PC-9 (cell line): ENCODE results near the gene FUT7. TPM values are rescaled to one million over a fixed set of nuclear protein-coding genes. Genes with fewer than 3 reads are reported as not detected.

Experiments
- BruUV-seq: library from RNA; stranded (reverse); fragments of 400-500 nt; replicated peaks from 2 replicates; lab custom pipeline; 2021; lab: Mats Ljungman, UMichigan
- CTCF ChIA-PET: fragments of 300-600 bp; sonication (Branson Sonifier 250); formaldehyde crosslinking; loops from one replicate; lab custom pipeline; 2022; ENCODE audit warnings: antibody characterized with exemption; lab: Charles Lee
- POLR2A ChIA-PET: fragments of 300-600 bp; sonication (Branson Sonifier 250); formaldehyde crosslinking; loops from one replicate; lab custom pipeline; 2022; ENCODE audit warnings: antibody characterized with exemption; ENCODE audit not compliant: unreplicated experiment; lab: Charles Lee
- DNase-seq, 2 experiments: peaks; one replicate each; pipeline versions ENCODE4 v3.0.0 to v3.0.0-alpha.2; 2015 to 2022; ENCODE audit warnings: mixed read lengths in 1 of 2
- H2AFZ ChIP-seq: fragments of 200-600 bp; sonication (generic); 2 replicates; pipeline ENCODE4 v1.8.1; 2017; ENCODE audit warnings: antibody characterized with exemption
- H3F3A ChIP-seq: fragments of 200-600 bp; sonication (generic); 2 replicates; pipeline ENCODE4 v1.8.1; 2017; ENCODE audit warnings: antibody characterized with exemption, mild to moderate bottlenecking, low read depth; ENCODE audit not compliant: insufficient read depth
- H3K27ac ChIP-seq: fragments of 200-600 bp; sonication (generic); 2 replicates; pipeline ENCODE4 v1.6.1; 2016; ENCODE audit warnings: mixed run types
- H3K27me3 ChIP-seq: fragments of 200-600 bp; sonication (generic); 2 replicates; pipeline ENCODE4 v1.6.1; 2016; ENCODE audit warnings: low read depth, mixed run types; ENCODE audit not compliant: insufficient read depth
- H3K36me3 ChIP-seq: fragments of 200-600 bp; sonication (generic); 2 replicates; pipeline ENCODE4 v1.6.1; 2016; ENCODE audit warnings: low read depth, mixed run types
- H3K4me1 ChIP-seq: fragments of 200-600 bp; sonication (generic); replicated peaks from 2 replicates; pipeline ENCODE4 v1.6.1; 2016; ENCODE audit warnings: mixed run types; ENCODE audit not compliant: insufficient read depth
- H3K4me2 ChIP-seq: fragments of 200-600 bp; sonication (generic); 2 replicates; pipeline ENCODE4 v1.6.1; 2017; ENCODE audit warnings: mixed run types
- H3K4me3 ChIP-seq: fragments of 200-600 bp; sonication (generic); 2 replicates; pipeline ENCODE4 v1.6.1; 2016; ENCODE audit warnings: mixed run types
- H3K79me2 ChIP-seq: fragments of 200-600 bp; sonication (generic); 2 replicates; pipeline ENCODE4 v1.6.1; 2017; ENCODE audit warnings: low read depth, mixed run types
- H3K9me2 ChIP-seq: fragments of 200-600 bp; sonication (generic); 2 replicates; pipeline ENCODE4 v1.8.1; 2017; ENCODE audit warnings: mild to moderate bottlenecking; ENCODE audit not compliant: insufficient read depth
- H3K9me3 ChIP-seq: fragments of 200-600 bp; sonication (generic); 2 replicates; pipeline ENCODE4 v1.8.1; 2016; ENCODE audit warnings: low read depth; ENCODE audit not compliant: insufficient read depth
- H4K20me1 ChIP-seq: fragments of 200-600 bp; sonication (generic); 2 replicates; pipeline ENCODE4 v1.8.1; 2017; ENCODE audit not compliant: insufficient read depth
- EZH2 ChIP-seq: fragments of 200-600 bp; sonication (generic); IDR thresholded peaks from 2 replicates; pipeline ENCODE4 v1.8.0; 2017; ENCODE audit warnings: antibody characterized with exemption, low read depth
- intact Hi-C: fragments of 100-400 bp; cut with micrococcal nuclease; formaldehyde crosslinking; loops from one replicate; pipeline ENCODE4 v1.10.0; 2022; ENCODE audit not compliant: unreplicated experiment
- total RNA-seq: library from RNA; stranded (reverse); gene quantifications from 2 replicates; pipeline ENCODE4 v1.2.3, GENCODE V29; 2021
- TF ChIP-seq, protein P1 (sequence below): fragments of 200-600 bp; sonication (generic); conservative IDR thresholded peaks from 2 replicates; pipeline ENCODE4 v1.6.1; 2017; ENCODE audit warnings: mixed run types, antibody characterized with exemption, mild to moderate bottlenecking, moderate library complexity

Gene FUT7
- total RNA-seq, 1 experiment from 2014 or later: not detected

DNA sequence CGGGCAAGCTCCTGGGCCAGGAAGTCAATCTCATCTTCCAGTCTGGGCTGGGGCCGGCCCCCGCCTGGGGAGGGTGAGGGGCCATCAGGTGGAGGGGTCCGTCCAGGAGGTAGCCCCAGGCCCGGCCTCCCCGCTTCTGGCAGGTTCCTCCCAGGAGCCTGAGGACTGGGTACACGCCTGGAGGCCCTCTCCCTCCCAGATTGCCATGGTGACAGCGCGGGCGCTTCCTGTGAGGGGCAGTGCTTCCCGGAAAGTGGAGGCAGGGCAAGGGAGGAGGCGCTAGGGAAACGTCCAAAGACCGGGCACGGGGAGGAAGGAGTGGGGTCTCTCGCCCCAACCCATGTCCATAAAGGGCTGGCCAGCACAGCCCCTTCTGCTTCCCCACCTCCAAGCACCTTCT is 9.2 kb upstream of the FUT7 start:
- Histone ChIP-seq H2AFZ (no peak overlapping the region), H3K4me2 (no peak overlapping the region), H3K4me3 (no peak overlapping the region), H3K9me3 (no peaks in the 10 kb centered on the region), H3K79me2 (peaks cover 21% of the 10 kb centered on the region), H3K4me1 (peaks cover 15% of the 10 kb centered on the region), H3K36me3 (no peaks in the 10 kb centered on the region), H3K27me3 (no peaks in the 10 kb centered on the region), H3F3A (peaks cover 12% of the 10 kb centered on the region; the same call in 1 of the 2 replicates), H3K9me2 (no peaks in the 10 kb centered on the region), H3K27ac (no peak overlapping the region), H4K20me1 (peaks cover 28% of the 10 kb centered on the region)
- no TSS peak for BruUV-seq
- CTCF ChIA-PET: no interaction called here
- intact Hi-C loops: no loop called here
- TF ChIP-seq EZH2: no peak
- POLR2A ChIA-PET: no interaction called here
- DNase-seq: no peak

DNA sequence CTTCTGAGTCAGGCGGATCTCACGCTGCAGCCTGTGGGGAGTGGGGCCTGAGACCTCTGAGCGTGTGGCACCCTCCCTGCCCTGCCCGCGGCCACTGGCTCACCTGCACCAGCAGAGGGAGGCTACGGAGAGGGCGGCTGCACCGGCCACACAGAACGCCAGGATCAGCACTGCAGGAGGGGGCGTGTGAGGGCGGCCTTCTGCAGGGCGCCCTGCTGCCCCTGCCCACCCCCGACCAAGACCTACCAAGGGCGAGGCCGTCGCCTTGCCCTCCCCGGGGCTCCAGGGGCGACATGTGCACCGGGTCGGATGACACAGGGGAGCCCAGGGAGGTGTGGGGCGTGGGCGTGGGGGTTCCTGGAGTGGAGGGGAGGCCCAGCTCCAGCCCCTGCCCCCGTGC is 8.7 kb upstream of the FUT7 start:
- Histone ChIP-seq H4K20me1 (peaks cover 30% of the 10 kb centered on the region), H3K27me3 (no peaks in the 10 kb centered on the region), H2AFZ (no peak overlapping the region), H3K27ac (no peak overlapping the region), H3K36me3 (no peaks in the 10 kb centered on the region), H3K4me1 (peaks cover 15% of the 10 kb centered on the region), H3F3A (peaks cover 17% of the 10 kb centered on the region; the same call in 1 of the 2 replicates), H3K9me3 (no peaks in the 10 kb centered on the region), H3K9me2 (no peaks in the 10 kb centered on the region), H3K79me2 (peaks cover 21% of the 10 kb centered on the region), H3K4me2 (no peak overlapping the region), H3K4me3 (no peak overlapping the region)
- ChIA-PET CTCF (no interaction called here), POLR2A (no interaction called here)
- intact Hi-C loops: no loop called here
- DNase-seq: no peak
- no peak for TF ChIP-seq EZH2
- TF ChIP-seq, protein P1, sequence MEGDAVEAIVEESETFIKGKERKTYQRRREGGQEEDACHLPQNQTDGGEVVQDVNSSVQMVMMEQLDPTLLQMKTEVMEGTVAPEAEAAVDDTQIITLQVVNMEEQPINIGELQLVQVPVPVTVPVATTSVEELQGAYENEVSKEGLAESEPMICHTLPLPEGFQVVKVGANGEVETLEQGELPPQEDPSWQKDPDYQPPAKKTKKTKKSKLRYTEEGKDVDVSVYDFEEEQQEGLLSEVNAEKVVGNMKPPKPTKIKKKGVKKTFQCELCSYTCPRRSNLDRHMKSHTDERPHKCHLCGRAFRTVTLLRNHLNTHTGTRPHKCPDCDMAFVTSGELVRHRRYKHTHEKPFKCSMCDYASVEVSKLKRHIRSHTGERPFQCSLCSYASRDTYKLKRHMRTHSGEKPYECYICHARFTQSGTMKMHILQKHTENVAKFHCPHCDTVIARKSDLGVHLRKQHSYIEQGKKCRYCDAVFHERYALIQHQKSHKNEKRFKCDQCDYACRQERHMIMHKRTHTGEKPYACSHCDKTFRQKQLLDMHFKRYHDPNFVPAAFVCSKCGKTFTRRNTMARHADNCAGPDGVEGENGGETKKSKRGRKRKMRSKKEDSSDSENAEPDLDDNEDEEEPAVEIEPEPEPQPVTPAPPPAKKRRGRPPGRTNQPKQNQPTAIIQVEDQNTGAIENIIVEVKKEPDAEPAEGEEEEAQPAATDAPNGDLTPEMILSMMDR: no peak
- BruUV-seq: no TSS peak

DNA sequence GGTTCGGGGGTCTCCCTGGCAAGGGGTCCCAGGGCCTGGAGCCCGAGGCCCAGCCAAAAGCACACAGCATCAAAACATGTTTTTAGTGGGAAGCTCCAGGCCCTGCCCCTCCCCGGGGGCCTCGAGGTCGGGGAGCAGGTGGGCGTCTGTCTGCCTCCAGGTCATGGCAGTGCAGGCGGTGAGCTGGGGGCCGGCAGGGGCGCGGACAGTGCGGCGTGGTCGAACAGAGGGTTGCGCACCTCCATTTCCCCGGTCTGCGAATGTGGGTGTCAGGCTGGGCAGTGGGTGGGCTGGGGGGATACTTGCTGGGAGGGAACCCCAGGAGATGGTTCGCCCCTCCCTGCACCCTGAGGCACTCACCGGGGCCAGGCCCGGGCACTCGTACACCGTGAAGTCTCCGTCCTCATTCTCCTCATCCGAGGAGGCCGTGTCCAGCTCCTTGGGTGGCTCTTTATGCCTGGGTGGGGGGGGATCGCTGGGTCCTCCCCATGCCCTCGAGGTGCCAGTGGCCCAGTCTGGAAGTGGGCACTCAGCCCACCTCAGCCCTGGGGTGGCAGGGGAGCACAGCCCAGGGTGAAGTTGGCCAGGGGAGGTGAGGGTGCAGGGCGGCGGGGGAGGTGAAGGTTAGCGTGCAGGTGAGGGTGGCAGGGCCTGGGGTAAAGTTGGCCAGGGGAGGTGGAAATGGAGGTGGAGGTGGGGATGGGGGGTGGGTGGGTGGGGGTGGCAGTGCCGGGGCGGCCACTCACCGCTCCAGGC is 7.9 kb upstream of the FUT7 start:
- ChIA-PET CTCF (interaction anchor here (0.9 kb wide), 1 partner anchor 92 kb away, joined by 4 read pairs; no protein-coding TSS in a partner anchor), POLR2A (no interaction called here)
- intact Hi-C loops: no loop called here
- Histone ChIP-seq H4K20me1 (peaks cover 26% of the 10 kb centered on the region), H3K4me2 (no peak overlapping the region), H3K27me3 (no peaks in the 10 kb centered on the region), H3K4me3 (no peak overlapping the region), H3K36me3 (no peaks in the 10 kb centered on the region), H3K4me1 (peaks cover 15% of the 10 kb centered on the region), H3K79me2 (peaks cover 15% of the 10 kb centered on the region), H2AFZ (no peak overlapping the region), H3F3A (peaks cover 20% of the 10 kb centered on the region; the same call in 1 of the 2 replicates), H3K9me3 (no peaks in the 10 kb centered on the region), H3K27ac (no peak overlapping the region), H3K9me2 (no peaks in the 10 kb centered on the region)
- BruUV-seq: TSS peak; percentile 40
- TF ChIP-seq, protein P1: no peak
- TF ChIP-seq EZH2: no peak
- no peak for DNase-seq
